ENCODE results near the gene NPIPB8.
"Not testable (repeated sequence)": the region's sequence is repeated elsewhere in the genome, so short reads cannot be mapped to it uniquely, and the experiment has no call there.

- TF ChIP-seq CTCF, POLR2AphosphoS5 (IDR thresholded peaks at IDR 0.05): not testable (repeated sequence)
Measured at GRCh38 chr16:28612359-28613280, 25.2 kb upstream of the NPIPB8 start.
